ENCODE data around the gene PTAR1. TPM values are rescaled to one million over a fixed set of nuclear protein-coding genes. Genes with fewer than 3 reads are reported as not detected.

PTAR1 gene
- total and polyA plus RNA-seq, 10 of the 15 experiments (the other 5 are each of a cell fraction or from before 2014, with no cell fraction given) = 4.9 to 27.6 (median 14.2) TPM

- SMC1A ChIA-PET (ENCODE audit: uncharacterized antibody, unreplicated experiment) = interaction anchor here (1.5 kb wide), 1 partner anchor 10 kb away, joined by 7 read pairs; no protein-coding TSS in a partner anchor
- BruUV-seq (replicated peaks) = no TSS peak
- DNase-seq (ENCODE audit: low read depth, low spot score) = no peak
- Histone ChIP-seq H3K27ac (ENCODE audit: control insufficient read depth, insufficient read depth) (no peak overlapping the region), H3K9me3 (replicated peaks; ENCODE audit: control insufficient read depth, insufficient read depth, low read length) (no peaks in the 10 kb centered on the region), H3K4me3 (no peak overlapping the region), H4K20me1 (ENCODE audit: control insufficient read depth, insufficient read depth) (no peaks in the 10 kb centered on the region), H3K4me2 (ENCODE audit: control insufficient read depth, insufficient read depth) (no peak overlapping the region), H3K27me3 (replicated peaks in 1 of 2; ENCODE audit: control insufficient read depth in 2 of 2, insufficient read depth in 2 of 2, low read length in 1 of 2) (no peaks in the 10 kb centered on the region), H3K9ac (ENCODE audit: control insufficient read depth, insufficient read depth, low read length) (no peak overlapping the region), H2AFZ (ENCODE audit: control insufficient read depth, low read depth, low read length) (no peak overlapping the region), H3K36me3 (ENCODE audit: control insufficient read depth in 2 of 2, insufficient read depth in 2 of 2, low read length in 1 of 2) (peaks cover 0 to 5% of the 10 kb centered on the region in 2 experiments; a peak in 1 of 4 replicates), H3K4me1 (ENCODE audit: control insufficient read depth, insufficient read depth, low read length) (no peaks in the 10 kb centered on the region), H3K79me2 (ENCODE audit: control insufficient read depth, insufficient read depth, low read length) (no peaks in the 10 kb centered on the region; the same call in none of the 2 replicates)
- POLR2A ChIA-PET = interaction anchor here (1.2 kb wide), 1 partner anchor 10 kb away, joined by 3 read pairs; no protein-coding TSS in a partner anchor
- intact Hi-C loops (cut with micrococcal nuclease; ENCODE audit: unreplicated experiment) = no loop called here
- no peak for TF ChIP-seq FOS (IDR thresholded peaks at IDR 0.05; ENCODE audit: borderline replicate concordance, extremely low read depth, insufficient read length)
- no peak for TF ChIP-seq ZBTB4 (CRISPR knock-in tag; IDR thresholded peaks at IDR 0.05)
- no peak for TF ChIP-seq KDM1A (IDR thresholded peaks at IDR 0.05; ENCODE audit: borderline replicate concordance)
- TF ChIP-seq EGR1 (IDR thresholded peaks at IDR 0.05; ENCODE audit: borderline replicate concordance in 1 of 2, low read depth in 2 of 2, low read length in 2 of 2) = no peak
- no peak for TF ChIP-seq SPI1 (IDR thresholded peaks at IDR 0.05; ENCODE audit: borderline replicate concordance, insufficient read depth, low read depth, low read length)
- no peak for TF ChIP-seq IKZF1 (conservative IDR thresholded peaks at IDR 0.05)
- TF ChIP-seq NR2C2 (IDR thresholded peaks at IDR 0.05; ENCODE audit: borderline replicate concordance, control insufficient read depth, insufficient read length, low read depth) = no peak
- TF ChIP-seq MYC (IDR thresholded peaks at IDR 0.05; ENCODE audit: insufficient read depth, insufficient read length, insufficient replicate concordance, low read length, severe bottlenecking) = no peak
- TF ChIP-seq ELK1 (IDR thresholded peaks at IDR 0.05; ENCODE audit: low read depth, low read length) = no peak
- TF ChIP-seq MYB (IDR thresholded peaks at IDR 0.05; ENCODE audit: borderline replicate concordance, low read depth, low read length) = no peak
- TF ChIP-seq NR2F1 (conservative IDR thresholded peaks at IDR 0.05) = no peak
- TF ChIP-seq NBN (IDR thresholded peaks at IDR 0.05) = no peak
- no peak for TF ChIP-seq ZNF207 (IDR thresholded peaks at IDR 0.05; ENCODE audit: borderline replicate concordance)
- TF ChIP-seq TCF3 (IDR thresholded peaks at IDR 0.05; ENCODE audit: borderline replicate concordance, insufficient read depth, low read depth, low read length) = no peak
- no peak for TF ChIP-seq CHD2 (IDR thresholded peaks at IDR 0.05; ENCODE audit: borderline replicate concordance, low read depth, low read length)
- FAIRE-seq = no peak
- RAD21 ChIA-PET (ENCODE audit: unreplicated experiment) = interaction anchor here (1.4 kb wide), 1 partner anchor 10 kb away, joined by 4 read pairs; no protein-coding TSS in a partner anchor
- WGBS (ENCODE audit: insufficient coverage, insufficient replicate concordance, low lambda C conversion rate, missing lambda C conversion rate) = 91% methylated on average over 2 of the region's 2 CpGs
- ATAC-seq = no peak
- in situ Hi-C loops (cut with MboI) = no loop called here
- CTCF ChIA-PET = interaction anchor here (1.9 kb wide), 1 partner anchor 11 kb away, joined by 4 read pairs; no protein-coding TSS in a partner anchor
Measured at GRCh38 chr9:69748304-69748703, 11.5 kb downstream of the PTAR1 start.
